Esophagus squamous epithelium (tissue), 5 donors: ENCODE results near the gene WNK1. TPM values are rescaled to one million over a fixed set of nuclear protein-coding genes. Genes with fewer than 3 reads are reported as not detected.

ENCODE experiments used
- DNase-seq: peaks from one replicate; lab custom pipeline; 2025; lab: John Stamatoyannopoulos, UW
- H3K27ac ChIP-seq, 4 donors: fragments of 200-600 bp; sonication (generic); one replicate each; pipeline ENCODE4 v1.5.1; 2016 to 2019; ENCODE audit warnings: mild to moderate bottlenecking in 1 of 4
- H3K27me3 ChIP-seq, 4 donors: fragments of 200-600 bp; sonication (generic); 1 replicate in 3 of 4; 2 replicates in 1 of 4; pipeline versions ENCODE4 v1.5.1 to v1.6.0; 2017 to 2021; ENCODE audit warnings: antibody characterized with exemption in 1 of 4
- H3K36me3 ChIP-seq, 3 donors: fragments of 200-600 bp; sonication (generic); one replicate each; pipeline ENCODE4 v1.5.1; 2016 to 2019
- H3K4me1 ChIP-seq, 3 donors: fragments of 200-600 bp; sonication (generic); one replicate each; pipeline ENCODE4 v1.5.1; 2017 to 2019
- H3K4me3 ChIP-seq, 4 donors: fragments of 200-600 bp; sonication (generic); 1 replicate in 3 of 4; 2 replicates in 1 of 4; pipeline ENCODE4 v1.5.1; 2016 to 2019; ENCODE audit warnings: mild to moderate bottlenecking in 2 of 4, moderate library complexity in 1 of 4
- H3K9me3 ChIP-seq, 3 donors: fragments of 200-600 bp; sonication (generic); one replicate each; pipeline ENCODE4 v1.5.1; 2016 to 2019
- POLR2A ChIP-seq, 4 donors: fragments of 450-650 bp; IDR thresholded peaks; one replicate each; pipeline ENCODE4 v1.6.1; 2017; ENCODE audit warnings: antibody characterized with exemption in 4 of 4, mild to moderate bottlenecking in 4 of 4, moderate library complexity in 3 of 4
- WGBS, 2 donors: methylation state at CpG; one replicate each; pipeline ENCODE4 v1.1.5; 2018; 5-methylcytosine and 5-hydroxymethylcytosine counted together
- intact Hi-C: fragments of 100-400 bp; cut with DNase I; formaldehyde crosslinking; loops from one replicate; pipeline ENCODE4 v1.15.0; 2022
- total RNA-seq, 4 donors: library from RNA; depleted of rRNA; stranded (reverse); fragments of >200 nt; gene quantifications; one replicate each; pipeline ENCODE4 v1.1.0, GENCODE V29; 2016
- TF ChIP-seq, protein P1 (sequence below), 6 experiments: fragments of 450-650 bp in 4 of 6; fragments of 200-600 bp in 2 of 6; sonication (generic) in 2 of 6; IDR thresholded peaks; one replicate each; pipeline ENCODE4 v1.5.1; 2016 to 2019; ENCODE audit warnings: antibody characterized with exemption in 6 of 6, mild to moderate bottlenecking in 4 of 6, moderate library complexity in 4 of 6
- donor health status: DM: yes; HTN: yes; CAD: no.

The WNK1 gene
- total RNA-seq, 4 donors from 2014 or later: 120 to 269 (median 204) TPM

DNA sequence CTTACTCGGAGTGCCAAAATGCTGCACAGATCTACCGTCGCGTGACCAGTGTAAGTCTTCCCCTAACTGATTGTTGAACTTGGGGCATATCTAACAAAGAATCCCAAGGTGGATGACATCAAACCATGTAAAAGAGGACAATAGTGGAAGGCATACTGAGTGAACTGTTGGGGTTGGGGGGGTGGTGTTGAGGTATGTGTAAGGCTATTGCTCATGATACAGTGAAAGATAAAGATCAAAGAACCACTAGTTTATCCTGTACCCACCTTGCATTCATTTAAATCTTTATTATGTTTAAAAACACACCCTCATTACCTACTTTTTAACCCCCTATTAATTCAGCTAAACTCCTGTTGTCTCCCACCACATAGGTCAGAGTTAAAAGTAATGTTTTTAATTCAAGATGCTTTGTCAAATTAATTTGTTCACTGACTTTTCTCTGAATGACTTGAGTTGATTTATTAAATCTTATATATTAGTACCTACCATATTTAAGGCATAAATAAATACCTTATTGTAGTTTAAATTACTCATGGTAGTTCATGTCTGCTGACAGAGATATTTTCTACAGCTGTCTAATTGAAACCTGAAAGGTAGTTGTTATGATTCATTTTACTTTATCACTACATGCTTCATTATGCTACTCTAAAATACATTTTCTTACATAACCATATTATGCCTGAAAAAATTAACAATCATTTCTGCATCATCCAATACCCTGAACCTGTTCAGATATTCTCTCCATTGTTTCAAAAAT is 77.9 kb downstream of the WNK1 start:
- H3K36me3 ChIP-seq: peaks cover 4 to 89% (median 14%) of the 10 kb centered on the region in 3 donors
- H3K4me1 ChIP-seq: peaks cover 0 to 8% (median 0%) of the 10 kb centered on the region in 3 donors
- DNase-seq: no peak
- intact Hi-C loops: no loop called here
- H3K27me3 ChIP-seq: no peaks in the 10 kb centered on the region
- H3K9me3 ChIP-seq: no peaks in the 10 kb centered on the region
- H3K4me3 ChIP-seq: no peak overlapping the region
- TF ChIP-seq, protein P1, sequence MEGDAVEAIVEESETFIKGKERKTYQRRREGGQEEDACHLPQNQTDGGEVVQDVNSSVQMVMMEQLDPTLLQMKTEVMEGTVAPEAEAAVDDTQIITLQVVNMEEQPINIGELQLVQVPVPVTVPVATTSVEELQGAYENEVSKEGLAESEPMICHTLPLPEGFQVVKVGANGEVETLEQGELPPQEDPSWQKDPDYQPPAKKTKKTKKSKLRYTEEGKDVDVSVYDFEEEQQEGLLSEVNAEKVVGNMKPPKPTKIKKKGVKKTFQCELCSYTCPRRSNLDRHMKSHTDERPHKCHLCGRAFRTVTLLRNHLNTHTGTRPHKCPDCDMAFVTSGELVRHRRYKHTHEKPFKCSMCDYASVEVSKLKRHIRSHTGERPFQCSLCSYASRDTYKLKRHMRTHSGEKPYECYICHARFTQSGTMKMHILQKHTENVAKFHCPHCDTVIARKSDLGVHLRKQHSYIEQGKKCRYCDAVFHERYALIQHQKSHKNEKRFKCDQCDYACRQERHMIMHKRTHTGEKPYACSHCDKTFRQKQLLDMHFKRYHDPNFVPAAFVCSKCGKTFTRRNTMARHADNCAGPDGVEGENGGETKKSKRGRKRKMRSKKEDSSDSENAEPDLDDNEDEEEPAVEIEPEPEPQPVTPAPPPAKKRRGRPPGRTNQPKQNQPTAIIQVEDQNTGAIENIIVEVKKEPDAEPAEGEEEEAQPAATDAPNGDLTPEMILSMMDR (IDR thresholded peaks at IDR 0.05): no peak
- no peak for TF ChIP-seq POLR2A (IDR thresholded peaks at IDR 0.05)
- no peak overlapping the region for H3K27ac ChIP-seq
- 98% methylated on average over 4 of the region's 4 CpGs for WGBS, 2 donors

DNA sequence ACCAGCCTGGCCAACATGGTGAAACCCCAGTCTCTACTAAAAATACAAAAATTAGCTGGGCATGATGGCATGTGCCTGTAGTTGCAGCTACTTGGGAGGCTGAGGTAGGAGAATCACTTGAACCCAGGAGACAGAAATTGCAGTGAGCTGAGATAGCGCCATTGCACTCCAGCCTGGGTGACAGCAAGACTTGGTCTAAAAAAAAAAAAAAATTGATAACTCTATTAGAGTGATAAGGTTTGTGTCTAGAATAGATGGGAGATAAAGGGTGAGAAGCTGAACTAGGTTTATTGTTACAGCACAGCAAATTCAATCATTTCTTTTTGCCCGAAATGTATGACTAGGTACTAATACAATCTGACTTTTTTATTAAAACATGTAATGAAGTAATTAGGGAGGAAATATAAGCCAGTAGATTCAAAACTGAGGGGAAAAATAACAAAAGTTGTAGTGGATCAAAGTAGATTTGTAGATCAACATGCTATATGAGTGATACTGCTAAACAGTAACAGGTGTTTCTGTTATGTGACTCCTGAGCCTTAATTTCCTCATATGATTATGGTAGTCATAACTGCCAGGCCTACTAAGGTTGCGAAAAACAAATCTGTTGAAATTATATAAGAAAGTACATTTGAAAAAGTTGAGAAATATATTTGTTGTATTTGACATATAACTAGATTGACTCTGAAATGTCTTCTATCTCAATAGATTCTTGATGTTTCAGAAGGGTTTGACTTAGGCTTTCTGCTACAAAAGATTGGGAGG is 83.6 kb downstream of the WNK1 start:
- intact Hi-C loops: no loop called here
- Histone ChIP-seq H3K36me3 (peaks cover 0 to 53% (median 6%) of the 10 kb centered on the region in 3 donors), H3K27me3 (no peaks in the 10 kb centered on the region), H3K27ac (no peak overlapping the region), H3K4me1 (peaks cover 0 to 18% (median 6%) of the 10 kb centered on the region in 3 donors), H3K4me3 (no peak overlapping the region), H3K9me3 (no peaks in the 10 kb centered on the region)
- no peak for TF ChIP-seq POLR2A (IDR thresholded peaks at IDR 0.05)
- TF ChIP-seq, protein P1 (IDR thresholded peaks at IDR 0.05): no peak
- no peak for DNase-seq
- WGBS, 2 donors: 94 to 95% methylated on average over 3 of the region's 3 CpGs

DNA sequence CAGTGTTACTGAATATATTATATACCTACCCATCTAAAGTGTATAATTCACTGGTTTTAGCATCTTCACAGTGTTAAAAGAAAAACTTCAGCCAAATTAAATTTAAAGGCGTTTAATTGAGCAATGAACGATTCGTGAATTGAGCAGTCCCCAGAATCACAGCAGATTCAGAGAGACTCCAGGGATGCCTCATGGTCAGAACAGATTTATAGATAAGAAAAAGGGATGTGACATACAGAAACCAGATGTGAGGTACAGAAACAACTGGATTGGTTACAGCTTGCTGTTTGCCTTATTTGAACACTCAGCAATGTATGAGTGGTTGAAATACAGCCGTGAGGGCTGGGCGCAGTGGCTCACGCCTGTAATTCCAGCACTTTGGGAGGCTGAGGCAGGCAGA is 84.6 kb downstream of the WNK1 start:
- H3K27me3 ChIP-seq: no peaks in the 10 kb centered on the region
- no peak for DNase-seq
- H3K9me3 ChIP-seq: no peaks in the 10 kb centered on the region
- H3K27ac ChIP-seq: no peak overlapping the region
- intact Hi-C loops: no loop called here
- no peak overlapping the region for H3K4me3 ChIP-seq
- 91 to 94% methylated on average over 6 of the region's 6 CpGs for WGBS, 2 donors
- H3K4me1 ChIP-seq: peaks cover 0 to 18% (median 6%) of the 10 kb centered on the region in 3 donors
- TF ChIP-seq POLR2A (IDR thresholded peaks at IDR 0.05): no peak
- TF ChIP-seq, protein P1 (IDR thresholded peaks at IDR 0.05): no peak
- H3K36me3 ChIP-seq: peaks cover 0 to 53% (median 6%) of the 10 kb centered on the region in 3 donors

DNA sequence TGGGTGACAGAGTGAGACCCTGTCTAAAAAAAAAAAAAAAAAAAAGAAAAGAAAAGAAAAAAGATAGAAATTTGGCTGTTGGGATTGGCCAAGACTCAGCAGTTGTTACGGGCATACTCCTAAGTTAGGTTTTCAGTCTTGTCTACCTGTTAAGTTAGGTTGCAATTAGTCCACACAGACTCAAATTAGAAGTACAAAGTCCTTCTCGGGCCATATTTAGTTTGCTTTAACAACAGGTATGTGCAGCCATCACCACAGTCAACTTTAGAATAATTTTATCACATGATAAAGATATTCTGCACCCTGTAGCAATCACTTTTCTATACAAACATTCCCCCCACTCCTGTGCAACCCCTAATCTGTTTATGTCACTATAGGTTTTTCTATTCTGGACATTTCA is 85.2 kb downstream of the WNK1 start:
- H3K9me3 ChIP-seq: no peaks in the 10 kb centered on the region
- no peak overlapping the region for H3K27ac ChIP-seq
- intact Hi-C loops: no loop called here
- DNase-seq: no peak
- whole genome bisulfite sequencing, 2 donors: 95 to 97% methylated on average over 2 of the region's 2 CpGs
- peaks cover 0 to 54% (median 6%) of the 10 kb centered on the region in 3 donors for H3K36me3 ChIP-seq
- H3K4me3 ChIP-seq: no peak overlapping the region
- TF ChIP-seq POLR2A (IDR thresholded peaks at IDR 0.05): no peak
- TF ChIP-seq, protein P1 (IDR thresholded peaks at IDR 0.05): no peak
- no peaks in the 10 kb centered on the region for H3K27me3 ChIP-seq
- peaks cover 0 to 23% (median 6%) of the 10 kb centered on the region in 3 donors for H3K4me1 ChIP-seq

DNA sequence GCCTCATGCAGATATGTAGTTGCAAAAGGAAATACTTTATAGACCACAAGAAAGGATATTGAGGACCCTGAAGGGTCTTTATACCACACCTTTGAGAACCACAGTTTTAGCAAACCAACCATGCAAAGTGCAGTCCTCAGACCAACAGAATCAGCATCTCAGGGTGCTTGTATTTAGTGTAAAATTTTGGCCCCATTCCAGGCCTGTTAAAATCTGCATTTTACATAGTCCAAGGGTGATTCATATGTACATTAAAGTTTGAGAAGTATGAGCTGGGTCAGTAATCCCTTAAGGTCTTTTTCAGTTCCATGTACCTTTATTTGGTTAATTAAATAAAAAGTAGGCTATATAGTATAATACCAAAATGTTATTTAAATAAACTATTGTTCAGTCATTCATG is 91.2 kb downstream of the WNK1 start:
- peaks cover 11 to 62% (median 15%) of the 10 kb centered on the region in 3 donors for H3K4me1 ChIP-seq
- H3K9me3 ChIP-seq: no peaks in the 10 kb centered on the region
- H3K36me3 ChIP-seq: peaks cover 0 to 36% (median 5%) of the 10 kb centered on the region in 3 donors
- no peak overlapping the region for H3K4me3 ChIP-seq
- intact Hi-C loops: no loop called here
- no peak for TF ChIP-seq POLR2A (IDR thresholded peaks at IDR 0.05)
- TF ChIP-seq, protein P1 (IDR thresholded peaks at IDR 0.05): no peak
- H3K27ac ChIP-seq: no peak overlapping the region
- H3K27me3 ChIP-seq: no peaks in the 10 kb centered on the region
- no peak for DNase-seq
